GM21529 (cell line): ENCODE data around the gene DYSF.

Source experiments
- ATAC-seq: cut with Tn5 transposase; IDR thresholded peaks from one replicate; pipeline ENCODE4 v1.9.1; 2021; ENCODE audit not compliant: unreplicated experiment

Gene DYSF

DNA sequence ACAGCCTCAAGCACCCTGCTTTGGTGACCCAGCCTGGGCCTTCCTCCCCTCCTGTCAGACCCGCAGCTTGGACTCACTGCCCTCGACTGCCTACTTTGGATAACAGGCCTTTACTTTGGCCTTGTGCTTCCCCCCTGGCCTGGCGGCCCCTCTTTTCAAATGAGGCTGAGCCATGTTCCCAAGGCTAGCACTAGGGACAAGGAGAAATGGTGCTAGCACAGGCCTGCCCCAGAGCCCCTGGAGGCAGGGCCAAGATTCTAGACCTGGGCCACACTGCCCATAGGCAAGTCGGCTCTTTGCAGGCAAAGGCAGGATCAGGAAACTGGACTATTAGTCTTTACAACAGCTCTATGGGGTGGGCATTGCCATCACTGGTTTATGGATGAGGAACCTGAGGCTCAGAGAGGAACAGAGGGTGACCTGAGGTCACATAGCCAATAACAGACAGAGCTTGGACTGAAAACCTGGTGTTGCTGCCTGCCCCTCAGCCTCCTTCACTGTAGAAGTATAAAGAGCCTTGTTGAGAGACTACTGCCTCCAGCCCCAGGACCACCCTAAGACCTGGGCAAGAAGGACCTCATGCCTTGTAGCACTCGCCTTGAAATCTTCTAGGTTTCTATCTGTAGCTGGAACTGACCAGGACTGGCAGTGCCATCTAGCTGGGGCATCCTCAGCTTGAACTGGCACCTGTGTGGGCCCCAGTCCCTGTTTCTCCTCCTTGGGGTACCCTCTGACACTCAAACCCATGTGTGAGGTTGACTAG, 266.3 kb downstream of the DYSF start:
- ATAC-seq, result no peak

- no peak for ATAC-seq
Measured at GRCh38 chr2:71720283-71720560, 266.9 kb downstream of the DYSF start.

DNA sequence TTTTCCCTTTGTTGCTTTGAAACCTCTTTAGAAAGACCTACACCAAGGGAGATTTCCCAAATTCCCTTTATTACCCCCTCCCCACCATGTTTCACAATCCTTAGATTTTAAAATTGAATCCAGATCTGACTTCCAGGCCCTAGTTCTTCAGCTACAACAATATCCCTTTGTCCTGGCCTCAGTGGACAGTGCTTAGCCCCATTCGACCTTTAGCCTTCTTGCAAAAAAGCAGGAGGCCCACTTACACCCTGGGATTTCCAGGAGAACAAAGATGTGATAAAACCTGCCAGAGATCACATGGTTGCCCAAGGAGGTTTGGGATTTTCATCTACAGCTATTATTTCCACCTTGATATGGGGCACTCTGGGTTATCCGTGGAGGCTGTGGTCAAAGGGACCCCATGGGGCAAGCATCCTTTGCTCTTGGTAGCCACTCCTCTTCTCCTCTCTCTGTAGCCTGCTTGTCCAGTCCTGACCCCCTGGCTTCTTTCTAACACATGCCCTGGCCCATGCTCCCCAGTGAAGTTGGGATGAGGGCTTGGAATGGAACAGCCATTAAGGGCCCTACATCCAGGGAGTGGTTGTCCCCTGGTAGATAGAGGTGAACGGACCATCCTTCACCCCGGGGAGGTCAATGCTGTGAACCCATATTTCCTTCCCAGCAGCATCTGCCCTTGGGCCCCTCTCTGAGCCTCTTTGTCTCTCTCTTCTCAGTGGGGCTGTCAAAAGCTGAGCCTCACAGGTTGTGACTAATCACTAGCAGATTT, 267.4 kb downstream of the DYSF start:
- ATAC-seq, result no peak

DNA sequence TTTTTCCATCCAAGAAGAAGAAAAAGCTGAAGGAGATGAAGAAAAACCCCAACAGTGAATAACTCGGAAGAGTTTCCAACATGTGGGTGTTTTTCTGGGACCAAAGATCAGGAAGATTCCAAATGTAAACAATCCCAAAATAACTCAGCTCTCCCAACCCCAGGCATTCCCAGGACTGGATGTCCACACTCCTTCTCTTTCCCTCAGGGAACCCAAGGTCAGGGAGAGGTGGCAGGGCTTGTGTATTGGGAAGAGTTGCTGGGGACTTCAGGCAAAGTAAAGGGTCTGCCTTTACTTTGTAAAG, 268.0 kb downstream of the DYSF start:
- ATAC-seq, result no peak

DNA sequence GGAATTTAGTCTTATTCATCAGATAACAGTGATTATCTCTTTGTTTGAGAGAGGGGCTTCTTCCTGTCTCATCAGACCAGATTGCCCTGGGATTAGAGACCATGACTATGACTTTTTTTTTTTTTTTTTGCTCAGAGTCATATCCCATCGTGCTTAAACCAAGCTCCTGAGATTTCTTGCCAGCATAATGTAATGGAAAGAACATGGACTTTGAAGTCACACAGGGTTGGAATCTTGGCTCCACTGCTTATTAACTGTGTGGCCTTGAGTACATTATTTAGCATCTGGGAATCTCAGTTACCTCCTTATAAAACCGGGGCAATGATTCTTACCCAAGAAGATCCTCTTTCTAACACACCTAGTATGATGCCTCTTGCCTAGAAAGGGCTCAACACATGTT, 268.3 kb downstream of the DYSF start:
- no peak for ATAC-seq

GRCh38 chr2:71722286-71722685, 268.9 kb downstream of the DYSF start:
- no peak for ATAC-seq

DNA sequence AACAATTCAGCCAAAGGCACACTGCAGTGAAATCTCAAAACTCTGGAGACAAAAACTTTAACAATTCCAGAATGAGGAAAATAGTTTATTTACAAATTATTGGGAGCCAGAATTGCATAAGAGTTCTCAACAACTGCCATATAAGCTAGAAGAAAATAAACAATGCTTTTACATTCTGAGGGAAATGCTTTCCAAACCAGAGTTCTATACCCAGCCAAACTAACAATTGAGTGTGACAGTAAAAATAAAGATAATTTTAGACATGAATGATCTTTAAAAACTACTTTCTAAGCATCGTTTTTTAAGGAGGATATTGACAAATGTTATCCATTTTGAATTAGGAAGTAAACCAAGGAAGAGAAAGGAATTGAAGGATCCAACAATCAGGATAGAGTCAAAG, 271.4 kb downstream of the DYSF start:
- ATAC-seq, result no peak

- no peak for ATAC-seq
Measured at GRCh38 chr2:71725836-71726235, 272.5 kb downstream of the DYSF start.

GRCh38 chr2:71727562-71727961, 274.2 kb downstream of the DYSF start:
- no peak for ATAC-seq

DNA sequence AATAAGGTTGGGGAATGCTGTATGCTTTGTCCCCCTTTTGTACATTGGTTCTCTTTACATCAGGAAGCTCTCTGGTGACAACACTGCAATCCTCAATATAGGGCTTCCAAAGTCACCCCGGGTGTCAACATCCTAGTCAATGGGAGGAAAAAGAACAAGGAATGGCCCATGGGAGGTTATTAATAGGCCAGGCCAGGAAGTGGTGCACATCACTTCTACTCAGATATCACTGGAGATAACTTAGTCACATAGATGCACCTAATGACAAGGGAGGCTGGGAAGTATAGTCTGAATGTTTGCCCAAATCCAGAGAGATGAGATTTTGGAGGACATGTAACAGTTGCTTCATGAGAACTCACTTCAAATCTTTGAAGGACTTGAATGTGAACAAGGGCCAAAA, 274.7 kb downstream of the DYSF start:
- ATAC-seq, result no peak

GRCh38 chr2:71730785-71731383, 277.5 kb downstream of the DYSF start:
- no peak for ATAC-seq

DNA sequence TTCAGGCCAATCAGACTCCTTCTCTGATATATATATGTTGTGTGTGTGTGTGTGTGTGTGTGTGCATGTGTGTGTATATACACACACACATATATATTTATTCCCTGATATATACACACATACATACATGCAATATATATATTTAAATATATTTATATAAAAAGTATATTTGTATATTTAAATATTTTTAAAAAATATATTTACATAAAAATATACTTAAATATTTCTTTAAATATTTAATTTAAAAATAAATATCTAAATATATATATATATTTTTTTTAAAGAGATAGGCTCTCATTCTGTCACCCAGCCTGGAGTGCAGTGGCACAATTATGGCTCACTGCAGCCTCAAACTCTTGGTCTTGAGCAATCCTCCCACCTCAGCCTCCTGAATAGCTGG, 281.3 kb downstream of the DYSF start:
- ATAC-seq, result no peak

DNA sequence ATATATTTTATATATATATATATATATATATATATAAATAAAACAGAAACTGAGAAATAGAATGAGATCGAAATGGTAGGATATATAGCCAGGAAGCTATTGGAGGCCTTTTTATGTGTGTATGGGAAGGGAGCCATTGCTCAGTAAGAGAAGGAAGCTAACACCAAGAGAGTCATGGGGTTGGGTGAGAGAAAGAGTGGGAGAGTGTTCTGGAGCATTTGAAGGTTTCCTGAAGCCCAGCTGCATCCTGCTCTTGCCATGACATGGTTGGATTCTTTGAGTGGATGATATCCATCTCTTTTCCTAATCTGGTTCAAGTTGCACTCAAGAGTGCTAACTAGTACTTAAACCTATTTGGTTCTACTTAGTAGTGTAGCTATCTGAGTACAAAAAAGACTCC, 282.3 kb downstream of the DYSF start:
- ATAC-seq, result no peak
